Germinal center (tissue), 1 donor: Measurements from ENCODE around the gene ARHGEF2.
"Not testable (repeated sequence)": the region's sequence is repeated elsewhere in the genome, so short reads cannot be mapped to it uniquely, and the experiment has no call there.

Source experiments
- DNase-seq: peaks from one replicate; pipeline ENCODE4 v3.0.0; 2012; ENCODE audit warnings: mixed read lengths, low spot score

The ARHGEF2 gene

DNA sequence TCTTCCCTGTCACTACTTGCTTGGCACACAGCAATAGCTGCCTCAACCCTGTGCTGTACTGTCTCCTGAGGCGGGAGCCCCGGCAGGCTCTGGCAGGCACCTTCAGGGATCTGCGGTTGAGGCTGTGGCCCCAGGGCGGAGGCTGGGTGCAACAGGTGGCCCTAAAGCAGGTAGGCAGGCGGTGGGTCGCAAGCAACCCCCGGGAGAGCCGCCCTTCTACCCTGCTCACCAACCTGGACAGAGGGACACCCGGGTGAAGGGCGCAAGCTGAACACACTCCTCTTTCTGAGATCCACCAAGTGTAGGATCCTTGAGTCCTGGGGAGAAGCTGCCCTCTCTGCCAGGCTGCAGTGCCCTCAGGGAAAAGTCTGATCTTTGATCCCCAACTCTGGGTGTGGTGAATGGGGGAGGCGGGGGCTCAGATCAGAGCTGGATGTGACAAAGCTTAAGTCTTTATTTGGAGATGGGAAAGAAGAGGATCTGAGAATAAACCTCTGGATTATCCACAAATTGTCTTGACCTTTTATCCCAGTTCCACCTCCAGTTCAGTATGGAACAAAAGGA, 35.7 kb downstream of the ARHGEF2 start:
- no peak for DNase-seq

DNA sequence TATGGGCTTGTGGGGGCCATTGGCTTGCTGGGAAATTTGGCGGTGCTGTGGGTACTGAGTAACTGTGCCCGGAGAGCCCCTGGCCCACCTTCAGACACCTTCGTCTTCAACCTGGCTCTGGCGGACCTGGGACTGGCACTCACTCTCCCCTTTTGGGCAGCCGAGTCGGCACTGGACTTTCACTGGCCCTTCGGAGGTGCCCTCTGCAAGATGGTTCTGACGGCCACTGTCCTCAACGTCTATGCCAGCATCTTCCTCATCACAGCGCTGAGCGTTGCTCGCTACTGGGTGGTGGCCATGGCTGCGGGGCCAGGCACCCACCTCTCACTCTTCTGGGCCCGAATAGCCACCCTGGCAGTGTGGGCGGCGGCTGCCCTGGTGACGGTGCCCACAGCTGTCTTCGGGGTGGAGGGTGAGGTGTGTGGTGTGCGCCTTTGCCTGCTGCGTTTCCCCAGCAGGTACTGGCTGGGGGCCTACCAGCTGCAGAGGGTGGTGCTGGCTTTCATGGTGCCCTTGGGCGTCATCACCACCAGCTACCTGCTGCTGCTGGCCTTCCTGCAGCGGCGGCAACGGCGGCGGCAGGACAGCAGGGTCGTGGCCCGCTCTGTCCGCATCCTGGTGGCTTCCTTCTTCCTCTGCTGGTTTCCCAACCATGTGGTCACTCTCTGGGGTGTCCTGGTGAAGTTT, 36.4 kb downstream of the ARHGEF2 start:
- no peak for DNase-seq

DNA sequence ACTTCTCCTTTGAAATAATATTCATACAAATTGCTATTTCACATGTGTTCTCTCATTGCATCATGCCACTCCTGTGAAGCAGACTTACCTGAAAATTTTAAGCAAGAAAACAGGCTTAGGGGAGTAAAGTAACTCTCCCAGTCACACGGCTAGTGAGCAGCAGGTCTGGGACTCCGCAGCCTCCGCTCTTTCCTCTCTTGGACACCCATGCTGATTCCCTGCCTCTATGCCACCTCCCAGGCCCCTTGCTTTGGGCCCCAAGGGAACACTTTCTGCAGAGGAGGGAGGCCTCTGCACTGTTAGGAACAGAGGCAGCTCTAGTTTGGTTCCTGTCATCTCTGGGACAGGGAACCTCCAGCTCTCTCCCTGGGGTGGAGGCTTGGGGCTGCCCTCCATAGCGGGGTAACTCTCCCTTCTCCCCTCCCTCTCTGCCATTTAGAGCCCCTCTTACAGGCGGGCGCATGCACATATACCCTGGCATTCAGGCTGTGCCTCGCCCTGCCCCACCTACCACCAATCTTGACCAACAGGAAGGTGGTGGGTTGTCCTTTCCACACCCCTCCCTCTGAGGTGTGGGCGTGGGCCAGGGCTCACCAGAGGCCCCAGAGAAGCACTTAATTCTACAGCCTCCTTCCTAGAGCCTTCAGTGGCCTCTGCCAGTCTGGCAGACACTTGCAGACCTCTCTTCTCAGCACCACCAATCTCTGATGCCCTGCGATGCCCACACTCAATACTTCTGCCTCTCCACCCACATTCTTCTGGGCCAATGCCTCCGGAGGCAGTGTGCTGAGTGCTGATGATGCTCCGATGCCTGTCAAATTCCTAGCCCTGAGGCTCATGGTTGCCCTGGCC, 37.1 kb downstream of the ARHGEF2 start, which contains the start of gene RXFP4:
TSS of gene RXFP4 (plus strand) at position 646 of the 852 bp plus-strand sequence. CDS start at position 718, 72 bp downstream.
- no peak for DNase-seq

DNA sequence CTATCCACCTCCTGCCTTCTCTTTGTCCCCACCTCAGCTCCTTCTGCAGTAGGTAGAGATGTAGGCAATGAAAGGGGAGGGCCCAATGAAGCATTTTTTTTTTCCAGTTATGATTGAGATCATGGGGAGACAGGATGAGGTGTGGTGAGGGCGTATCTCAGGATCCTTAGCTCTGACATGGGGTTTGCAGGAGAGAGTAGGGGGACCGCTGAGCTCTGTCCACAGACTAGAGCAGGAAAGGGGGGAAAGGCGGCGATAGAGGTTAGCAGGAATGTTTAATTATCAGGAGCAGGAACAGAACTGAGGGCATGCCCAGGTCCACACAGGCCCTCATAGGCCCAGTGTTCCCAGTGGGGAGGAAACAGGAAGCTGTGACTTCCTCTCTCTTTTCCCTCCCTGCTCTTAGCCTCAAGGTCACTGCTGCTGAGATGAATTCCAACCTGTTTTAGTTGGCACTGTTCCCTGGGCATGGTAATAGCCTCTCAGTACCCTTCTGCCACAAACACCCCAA, 37.8 kb downstream of the ARHGEF2 start:
- no peak for DNase-seq

DNA sequence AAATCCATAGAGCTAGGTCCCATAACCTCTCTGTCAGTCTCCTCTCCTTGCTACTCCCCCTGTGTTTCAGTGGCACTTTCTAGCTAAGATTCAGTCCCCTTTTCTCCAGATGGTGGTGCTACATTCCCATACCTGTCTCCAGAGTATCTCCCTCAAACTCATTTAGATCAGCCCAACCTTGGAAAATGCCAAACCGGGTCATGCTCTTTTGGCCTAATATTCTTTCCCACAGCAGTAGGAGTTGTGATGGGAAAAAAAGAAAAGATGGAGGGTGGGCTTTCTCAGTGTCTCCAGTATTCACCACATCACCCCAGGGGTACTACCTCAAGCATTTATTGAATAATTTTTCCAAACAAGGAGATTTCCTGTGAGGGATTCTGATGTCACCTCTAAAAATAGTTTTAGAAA, 40.1 kb downstream of the ARHGEF2 start:
- DNase-seq: peak; percentile 46

DNA sequence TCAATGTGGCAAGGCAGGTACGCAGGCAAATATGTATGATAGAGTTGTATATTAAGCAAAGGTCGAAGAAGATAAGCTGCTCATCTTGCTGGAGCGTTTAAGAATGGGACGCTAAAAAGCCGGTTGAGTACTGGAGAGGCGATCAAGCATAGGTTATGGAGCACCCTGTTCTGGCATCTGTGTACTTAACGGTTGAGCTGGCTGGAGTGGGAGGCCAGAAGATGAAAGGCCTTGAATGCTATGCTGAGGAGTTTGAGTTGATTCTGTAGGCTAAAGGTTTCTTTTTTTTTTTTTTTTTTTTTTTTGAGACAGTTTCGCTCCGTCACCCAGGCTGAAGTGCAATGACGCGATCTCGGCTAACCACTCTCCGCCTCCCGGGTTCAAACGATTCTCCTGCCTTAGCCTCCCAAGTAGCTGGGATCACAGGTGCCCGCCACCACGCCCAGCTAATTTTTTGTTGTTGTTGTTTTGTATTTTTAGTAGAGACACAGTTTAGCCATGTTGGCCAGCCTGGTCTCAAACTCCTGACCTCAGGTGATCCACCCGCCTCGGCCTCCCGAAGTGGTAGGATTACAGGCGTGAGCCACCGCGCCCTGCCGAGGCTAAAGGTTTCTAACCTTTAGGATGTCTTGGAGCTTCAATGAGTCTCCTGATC, 43.3 kb downstream of the ARHGEF2 start:
- no peak for DNase-seq

DNA sequence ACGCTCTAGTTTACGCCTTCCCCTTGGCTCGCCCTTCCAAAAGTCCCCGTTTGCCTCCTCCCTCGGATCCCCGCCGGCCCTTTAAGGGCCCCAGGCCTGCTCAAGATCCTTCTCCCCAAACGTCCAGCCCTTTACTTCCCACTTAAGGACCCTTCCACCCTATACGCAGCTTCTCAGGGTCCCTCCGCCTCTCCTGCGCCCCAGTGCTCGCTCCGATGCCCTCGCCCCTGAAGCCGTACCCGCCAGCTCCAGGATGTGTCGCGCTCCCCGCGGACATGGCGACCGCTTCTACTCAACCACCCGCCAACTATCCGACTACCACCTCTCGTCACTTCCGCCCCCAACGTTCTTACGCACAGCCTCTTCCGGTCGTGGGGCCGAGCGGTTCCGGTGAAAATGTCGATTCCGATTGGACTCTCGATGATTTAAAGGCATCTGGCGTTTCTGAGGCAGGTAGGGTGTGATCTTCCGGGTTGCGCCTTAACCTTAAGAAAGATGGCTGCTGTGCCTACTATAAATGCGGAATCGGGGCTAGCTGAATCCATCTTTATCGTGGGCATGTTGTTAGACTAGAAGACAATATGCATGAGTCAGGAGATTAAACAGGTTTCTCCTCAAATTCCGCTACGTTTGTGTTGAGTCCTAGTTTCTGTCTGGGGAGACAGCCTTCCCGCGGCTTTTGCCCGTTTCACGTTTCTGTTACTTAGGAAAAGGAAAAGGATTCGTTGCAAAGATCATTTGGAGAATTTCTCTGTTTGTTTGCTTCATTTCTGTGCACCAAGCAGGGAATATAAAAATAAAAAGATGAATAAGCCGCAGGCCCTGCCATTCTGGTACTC, 44.0 kb downstream of the ARHGEF2 start, which contains the start of gene KHDC4:
TSS of gene KHDC4 (minus strand) at position 317 of the 839 bp plus-strand sequence. CDS start at position 277, 40 bp downstream.
- DNase-seq: peak; percentile 95

DNA sequence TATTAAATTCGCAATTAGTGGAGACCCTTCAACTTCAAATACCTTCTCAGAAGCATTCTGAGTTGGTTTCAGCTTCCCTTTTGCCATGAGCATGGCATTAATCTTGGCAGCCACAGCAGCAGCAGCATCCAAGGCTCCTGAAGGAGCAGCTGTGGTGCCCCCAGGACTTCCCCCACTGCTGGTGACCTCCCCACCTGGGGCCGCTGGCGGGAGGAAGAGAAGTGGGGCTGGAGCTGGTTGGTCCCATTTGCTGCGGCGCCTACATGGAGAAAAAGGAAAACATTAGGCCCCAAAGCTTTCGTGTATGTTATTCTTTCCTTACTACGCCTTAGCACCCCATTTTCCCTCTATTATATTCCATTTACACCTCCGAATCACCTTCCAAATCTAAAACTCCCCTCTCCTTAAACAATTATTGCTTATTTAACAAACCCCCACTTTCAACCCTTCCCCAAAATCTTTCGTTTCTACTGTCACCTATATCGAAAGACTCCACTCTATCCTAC, 44.7 kb downstream of the ARHGEF2 start:
- no peak for DNase-seq

DNA sequence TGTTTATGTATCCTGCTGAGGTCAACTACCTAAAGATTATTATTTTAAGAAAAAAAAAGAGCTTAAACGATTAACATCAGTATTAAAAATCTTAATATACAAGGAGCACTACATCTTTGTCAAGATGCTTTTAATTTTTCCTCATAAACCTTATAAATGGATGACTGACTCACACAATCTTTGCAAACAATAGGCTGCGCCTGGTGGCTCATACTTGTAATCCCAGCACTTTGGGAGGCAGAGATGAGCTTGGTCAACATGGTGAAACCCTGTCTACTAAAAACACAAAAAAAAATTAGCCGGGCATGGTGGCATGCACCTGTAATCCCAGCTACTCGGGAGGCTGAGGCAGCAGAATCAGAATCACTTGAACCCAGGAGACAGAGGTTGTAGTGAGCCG, 45.9 kb downstream of the ARHGEF2 start:
- DNase-seq: no peak

DNA sequence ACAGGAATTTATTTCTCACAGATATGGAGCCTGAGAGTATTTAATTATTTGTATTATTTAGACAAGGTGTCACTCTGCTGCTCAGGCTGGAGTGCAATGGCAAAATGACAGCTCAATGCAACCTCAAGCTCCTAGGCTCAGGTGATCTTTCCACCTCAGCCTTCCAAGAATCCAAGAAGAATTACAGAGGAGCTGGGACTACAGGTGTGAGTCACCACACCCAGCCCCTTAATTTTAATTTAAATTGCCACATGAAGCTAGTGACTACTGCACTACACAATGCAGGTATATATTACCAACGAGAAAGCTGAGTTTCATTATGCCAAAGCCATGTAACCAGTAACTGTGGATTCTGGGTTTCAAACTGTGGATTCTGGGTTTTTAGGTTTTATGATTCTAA, 46.3 kb downstream of the ARHGEF2 start:
- no peak for DNase-seq

DNA sequence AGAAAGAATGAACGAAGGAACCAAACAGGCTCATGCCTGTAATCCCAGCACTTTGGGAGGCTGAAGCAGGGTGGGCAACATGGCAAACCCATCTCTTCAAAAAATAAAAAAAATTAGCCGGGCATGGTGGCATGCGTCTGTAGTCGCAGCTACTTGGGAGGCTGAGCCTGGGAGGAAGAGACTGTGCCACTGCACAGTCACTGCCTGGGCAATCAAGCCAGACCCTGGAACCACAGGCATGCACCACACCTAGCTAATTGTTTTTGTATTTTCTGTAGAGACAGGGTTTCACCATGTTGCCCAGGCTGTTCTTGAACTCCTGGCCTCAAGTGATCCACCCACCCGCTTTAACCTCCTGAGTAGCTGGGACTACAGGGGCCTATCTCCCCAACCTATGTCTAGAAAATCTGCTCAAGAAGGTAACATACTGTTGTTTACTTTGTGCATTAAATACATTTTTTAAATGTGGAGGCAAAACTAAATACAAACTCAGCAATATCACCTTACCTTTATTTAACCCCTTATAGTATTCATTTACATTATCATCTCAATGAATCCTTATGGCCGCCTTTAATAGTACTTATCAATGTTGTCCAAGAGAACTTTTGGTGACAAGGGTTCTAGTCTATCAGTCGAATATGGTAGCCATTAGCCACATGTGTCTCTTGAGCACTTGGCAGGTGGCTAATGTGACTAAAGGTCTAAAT, 46.9 kb downstream of the ARHGEF2 start:
- no peak for DNase-seq

DNA sequence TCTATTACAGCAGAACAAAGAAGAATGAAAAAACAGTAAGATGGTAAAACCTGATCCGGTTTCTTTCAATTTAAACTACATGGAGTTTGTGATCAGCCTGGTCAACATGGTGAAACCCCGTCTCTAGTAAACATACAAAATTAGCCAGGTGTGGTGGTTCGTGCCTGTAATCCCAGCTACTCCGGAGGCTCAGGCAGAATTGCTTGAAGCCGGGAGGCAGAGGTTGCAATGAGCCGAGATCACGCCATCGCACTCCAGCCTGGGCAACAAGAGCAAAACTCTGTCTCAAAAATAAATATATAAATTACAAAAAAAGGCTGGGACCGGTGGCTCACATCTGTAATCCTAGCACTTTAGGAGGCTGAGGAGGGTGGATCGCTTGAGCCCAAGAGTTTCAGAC, 47.6 kb downstream of the ARHGEF2 start:
- DNase-seq: not testable (repeated sequence)

DNA sequence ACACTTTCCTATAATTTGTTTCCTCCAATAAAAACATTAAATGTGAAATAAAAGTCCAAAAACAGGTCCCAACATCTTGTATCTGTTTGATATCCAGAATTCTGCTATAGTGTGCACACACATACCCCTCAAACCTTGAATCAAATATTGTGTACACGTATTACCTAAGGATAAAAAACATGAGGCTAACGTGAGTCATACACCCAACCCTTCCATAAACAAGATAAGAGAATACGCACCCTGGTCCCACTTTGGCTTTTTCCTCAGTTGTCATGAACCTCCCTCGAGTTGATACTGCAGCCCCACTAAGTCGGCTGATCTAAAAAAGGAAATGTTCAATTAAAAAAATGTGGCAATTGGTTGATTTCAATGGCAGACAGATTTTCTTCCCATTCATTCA, 49.3 kb downstream of the ARHGEF2 start:
- DNase-seq: no peak

DNA sequence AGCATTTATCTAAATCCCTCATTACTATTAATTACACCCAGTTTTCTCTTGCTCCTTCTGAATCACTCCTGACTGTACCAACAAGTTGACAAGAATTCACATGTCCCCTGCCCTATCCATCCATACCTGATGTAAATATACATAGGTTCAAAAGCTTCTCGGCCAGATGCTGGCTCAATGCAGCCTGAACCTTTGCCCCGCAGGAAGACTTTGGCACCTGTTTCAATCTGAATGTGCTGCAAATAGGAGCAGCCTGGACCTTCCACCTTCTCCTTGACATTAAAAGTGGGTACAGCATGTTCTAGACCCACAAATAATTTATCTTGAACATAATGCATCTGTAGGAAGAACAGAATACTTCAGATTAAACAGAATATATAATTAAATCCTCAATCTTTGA, 52.8 kb downstream of the ARHGEF2 start:
- DNase-seq: no peak

DNA sequence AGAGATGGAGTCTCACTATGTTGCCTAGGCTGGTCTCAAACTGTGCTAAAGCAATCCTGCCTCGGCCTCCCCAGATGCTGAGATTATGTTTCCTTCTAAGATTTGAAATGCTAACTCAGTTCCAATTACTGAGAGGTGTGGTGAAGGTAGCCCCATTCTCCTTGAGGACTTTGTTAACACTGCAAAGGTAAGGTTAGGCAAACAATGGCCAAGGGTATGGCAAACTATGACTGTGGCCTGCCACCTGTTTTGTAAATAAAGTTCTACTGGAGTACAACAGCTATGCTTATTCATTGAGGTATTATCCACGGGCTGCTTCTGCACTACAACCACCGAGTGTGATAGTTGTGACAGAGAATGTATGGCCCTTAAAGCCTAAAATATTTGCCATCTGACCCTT, 57.6 kb downstream of the ARHGEF2 start:
- DNase-seq: no peak

DNA sequence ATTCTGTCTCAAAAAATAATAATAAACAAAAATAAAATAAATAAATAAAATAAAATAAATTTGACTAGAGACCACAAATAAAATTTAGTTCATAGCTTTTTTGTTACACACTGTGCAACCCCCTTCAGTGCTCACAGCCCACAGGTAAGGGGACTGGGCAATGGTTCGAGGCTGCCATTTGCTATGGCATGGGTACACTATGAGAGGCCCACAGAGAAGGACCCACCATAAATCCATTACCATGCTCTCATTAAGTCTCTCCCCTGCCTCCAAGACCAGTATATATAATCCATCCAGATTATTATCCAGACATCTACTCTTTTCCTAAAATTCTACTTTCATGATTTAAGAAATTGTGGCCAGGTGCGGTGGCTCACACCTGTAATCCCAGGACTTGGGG, 58.5 kb downstream of the ARHGEF2 start:
- DNase-seq: no peak

DNA sequence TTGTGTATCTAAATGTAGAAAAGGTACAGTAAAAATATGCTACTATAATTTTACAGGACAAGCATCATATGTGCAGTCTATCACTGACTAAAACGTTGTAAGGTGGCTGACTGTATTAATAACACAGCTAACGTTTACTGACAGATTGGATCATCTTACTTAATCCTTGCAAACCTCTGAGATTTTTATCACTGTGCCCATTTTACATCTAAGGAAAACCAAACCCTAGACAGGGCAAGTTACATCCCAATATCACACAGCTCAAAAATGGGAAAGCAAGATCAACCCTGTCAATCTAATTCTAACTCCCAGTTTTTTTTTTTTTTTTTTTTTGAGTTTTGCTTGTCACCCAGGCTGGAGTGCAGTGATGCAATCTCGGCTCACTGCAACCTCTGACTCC, 59.7 kb downstream of the ARHGEF2 start:
- no peak for DNase-seq

DNA sequence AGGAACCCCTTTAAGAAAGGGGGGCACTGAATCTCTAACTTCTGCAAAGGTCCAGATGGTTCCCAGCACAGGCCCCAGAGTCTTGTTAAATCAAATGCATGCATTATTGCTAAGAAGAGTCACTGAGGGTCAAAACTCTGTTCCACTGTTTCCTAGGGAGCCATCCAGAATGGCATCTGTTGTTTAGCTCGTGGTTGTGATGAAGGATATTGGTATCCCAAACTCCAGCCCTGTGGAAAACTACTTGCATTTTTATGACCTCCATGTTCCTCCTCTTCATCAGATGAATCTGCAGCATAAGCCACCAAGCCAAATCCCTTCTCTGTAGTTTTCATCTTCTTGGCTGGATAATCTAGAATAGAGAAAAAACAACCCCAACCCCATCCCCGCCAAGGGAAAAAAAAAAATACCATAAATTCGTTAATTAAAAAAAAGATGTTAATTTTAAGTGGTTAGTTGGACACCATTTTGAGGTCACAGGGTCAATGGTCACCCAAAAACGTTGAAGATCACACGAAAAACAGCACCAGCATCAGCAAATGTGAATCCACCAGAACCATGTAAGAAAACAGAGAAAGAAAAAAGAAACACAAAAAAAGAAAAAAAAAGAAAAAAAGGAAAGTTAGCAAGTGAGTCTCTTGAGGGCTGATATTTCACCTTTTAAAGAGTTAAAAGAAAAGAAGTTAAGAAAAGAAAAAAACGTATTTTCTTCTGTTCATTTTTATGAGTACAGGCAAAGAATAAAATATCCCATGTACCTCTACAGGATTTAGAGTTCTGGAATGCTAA, 64.2 kb downstream of the ARHGEF2 start:
- no peak for DNase-seq

DNA sequence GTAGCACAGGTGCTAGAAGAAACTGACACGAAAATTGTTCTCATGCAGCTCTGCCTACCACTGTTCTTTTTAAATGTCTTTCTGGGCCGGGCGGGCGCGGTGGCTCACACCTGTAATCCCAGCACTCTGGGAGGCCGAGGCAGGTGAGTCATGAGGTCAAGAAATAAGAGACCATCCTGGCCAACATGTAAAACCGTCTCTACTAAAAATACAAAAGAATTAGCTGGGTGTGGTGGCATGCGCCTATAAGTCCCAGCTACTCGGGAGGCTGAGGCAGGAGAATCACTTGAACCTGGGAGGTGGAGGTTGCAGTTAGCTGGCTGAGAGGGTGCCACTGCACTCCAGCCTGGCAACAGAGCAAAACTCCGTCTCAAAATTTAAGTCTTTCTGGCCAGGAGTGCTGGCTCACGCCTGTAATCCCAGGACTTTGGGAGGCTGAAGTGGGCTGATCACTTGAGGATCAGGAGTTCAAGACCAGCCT, 66.3 kb downstream of the ARHGEF2 start:
- no peak for DNase-seq
